PFSK-1 (cell line): ENCODE measurements around the gene ZNRF2.

Experiments used
- FOXP2 ChIP-seq: optimal IDR thresholded peaks from 2 replicates; pipeline ENCODE3; 2011; ENCODE audit warnings: borderline replicate concordance, control low read depth, inconsistent platforms; ENCODE audit not compliant: insufficient read depth; ENCODE audit errors: extremely low read length, extremely low read depth
- POLR2AphosphoS5 ChIP-seq: IDR thresholded peaks from 2 replicates; pipeline ENCODE4 v1.6.1; 2012; ENCODE audit warnings: low read depth, mild to moderate bottlenecking, control low read depth, low read length, moderate library complexity
- SIN3A ChIP-seq: IDR thresholded peaks from 2 replicates; pipeline ENCODE4 v1.6.1; 2012; ENCODE audit warnings: mild to moderate bottlenecking, low read length, moderate library complexity, borderline replicate concordance; ENCODE audit not compliant: insufficient read depth
- TF ChIP-seq, protein P1 (sequence below), 2 experiments: IDR thresholded peaks; 2 replicates each; pipeline versions ENCODE4 v1.6.1 to v1.8.0; 2011 to 2012; ENCODE audit warnings: low read depth in 2 of 2, low read length in 2 of 2, control low read depth in 1 of 2, inconsistent platforms in 1 of 2, mild to moderate bottlenecking in 1 of 2, moderate library complexity in 1 of 2; ENCODE audit not compliant: insufficient read depth in 1 of 2

DNA sequence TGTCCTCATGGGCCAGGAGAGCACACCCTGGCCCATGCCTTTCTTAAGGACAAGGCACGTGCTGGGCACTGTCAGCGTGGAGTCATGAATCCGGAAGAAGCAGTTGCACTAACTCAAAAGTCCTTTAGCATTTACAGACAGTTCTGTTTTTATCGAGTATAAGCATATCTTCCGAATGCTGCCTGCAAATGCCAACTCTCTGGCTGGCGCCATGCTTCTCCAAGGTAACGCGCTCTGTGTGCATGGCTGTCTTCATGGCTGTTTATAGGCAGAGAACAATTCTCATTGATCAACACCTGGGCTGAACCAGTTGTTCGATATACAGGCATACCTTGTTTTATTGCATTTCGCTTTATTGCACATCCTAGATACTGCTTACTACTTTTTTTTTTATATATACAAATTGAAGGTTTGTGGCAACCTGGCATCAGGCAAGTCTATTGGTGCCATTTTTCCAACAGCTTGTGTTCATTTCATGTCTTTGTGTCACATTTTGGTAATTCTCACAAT, 28.0 kb upstream of the ZNRF2 start:
- TF ChIP-seq, protein P1, sequence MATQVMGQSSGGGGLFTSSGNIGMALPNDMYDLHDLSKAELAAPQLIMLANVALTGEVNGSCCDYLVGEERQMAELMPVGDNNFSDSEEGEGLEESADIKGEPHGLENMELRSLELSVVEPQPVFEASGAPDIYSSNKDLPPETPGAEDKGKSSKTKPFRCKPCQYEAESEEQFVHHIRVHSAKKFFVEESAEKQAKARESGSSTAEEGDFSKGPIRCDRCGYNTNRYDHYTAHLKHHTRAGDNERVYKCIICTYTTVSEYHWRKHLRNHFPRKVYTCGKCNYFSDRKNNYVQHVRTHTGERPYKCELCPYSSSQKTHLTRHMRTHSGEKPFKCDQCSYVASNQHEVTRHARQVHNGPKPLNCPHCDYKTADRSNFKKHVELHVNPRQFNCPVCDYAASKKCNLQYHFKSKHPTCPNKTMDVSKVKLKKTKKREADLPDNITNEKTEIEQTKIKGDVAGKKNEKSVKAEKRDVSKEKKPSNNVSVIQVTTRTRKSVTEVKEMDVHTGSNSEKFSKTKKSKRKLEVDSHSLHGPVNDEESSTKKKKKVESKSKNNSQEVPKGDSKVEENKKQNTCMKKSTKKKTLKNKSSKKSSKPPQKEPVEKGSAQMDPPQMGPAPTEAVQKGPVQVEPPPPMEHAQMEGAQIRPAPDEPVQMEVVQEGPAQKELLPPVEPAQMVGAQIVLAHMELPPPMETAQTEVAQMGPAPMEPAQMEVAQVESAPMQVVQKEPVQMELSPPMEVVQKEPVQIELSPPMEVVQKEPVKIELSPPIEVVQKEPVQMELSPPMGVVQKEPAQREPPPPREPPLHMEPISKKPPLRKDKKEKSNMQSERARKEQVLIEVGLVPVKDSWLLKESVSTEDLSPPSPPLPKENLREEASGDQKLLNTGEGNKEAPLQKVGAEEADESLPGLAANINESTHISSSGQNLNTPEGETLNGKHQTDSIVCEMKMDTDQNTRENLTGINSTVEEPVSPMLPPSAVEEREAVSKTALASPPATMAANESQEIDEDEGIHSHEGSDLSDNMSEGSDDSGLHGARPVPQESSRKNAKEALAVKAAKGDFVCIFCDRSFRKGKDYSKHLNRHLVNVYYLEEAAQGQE (IDR thresholded peaks at IDR 0.05; ENCODE audit: insufficient read depth in 1 of 2, low read depth in 2 of 2, low read length in 2 of 2), result no peak
- no peak for TF ChIP-seq POLR2AphosphoS5
- TF ChIP-seq SIN3A, result no peak
- no peak for TF ChIP-seq FOXP2
